Activated gamma-delta T cell (primary cell): Measurements from ENCODE around the gene GMEB2.
"Not testable (repeated sequence)": the region's sequence is repeated elsewhere in the genome, so short reads cannot be mapped to it uniquely, and the experiment has no call there.

Experiments used
- DNase-seq: peaks from one replicate; lab custom pipeline; 2025; lab: John Stamatoyannopoulos, UW

GMEB2 gene

DNA sequence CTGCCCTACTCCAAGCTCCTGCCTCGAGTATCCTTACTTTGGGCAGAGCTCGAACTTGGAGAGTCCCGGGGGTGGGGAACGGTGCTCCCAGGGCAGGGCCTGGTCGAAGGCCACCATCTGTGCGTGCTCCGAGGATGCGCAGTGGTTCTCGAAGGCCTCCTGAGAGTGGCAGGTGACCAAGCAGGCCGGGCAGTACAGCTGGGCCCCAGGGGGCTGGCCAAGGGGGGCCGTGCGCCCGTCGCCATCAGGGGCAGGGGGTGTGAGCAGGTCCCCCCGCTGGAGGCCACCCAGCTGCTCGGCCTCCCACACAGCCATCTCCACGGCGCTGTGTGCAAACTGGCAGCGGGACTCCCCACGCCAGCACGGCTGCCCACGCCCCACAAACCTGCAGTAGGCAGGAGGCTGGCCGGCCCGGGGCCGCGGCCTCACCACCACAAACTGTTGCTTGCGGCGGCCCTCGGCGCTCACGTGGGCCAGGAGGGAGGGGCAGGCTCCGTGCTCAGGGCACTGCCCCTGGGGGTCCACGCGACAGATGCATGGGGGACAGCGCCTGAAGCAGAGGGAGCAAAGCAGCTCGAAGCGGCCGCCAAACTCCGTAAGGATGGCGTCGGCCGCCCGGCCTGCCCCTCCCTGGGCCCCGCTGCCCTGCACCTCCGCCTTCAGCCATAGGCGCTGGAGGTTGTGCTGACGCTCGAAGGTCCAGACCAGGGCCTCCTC, 54.7 kb downstream of the GMEB2 start:
- DNase-seq: no peak

DNA sequence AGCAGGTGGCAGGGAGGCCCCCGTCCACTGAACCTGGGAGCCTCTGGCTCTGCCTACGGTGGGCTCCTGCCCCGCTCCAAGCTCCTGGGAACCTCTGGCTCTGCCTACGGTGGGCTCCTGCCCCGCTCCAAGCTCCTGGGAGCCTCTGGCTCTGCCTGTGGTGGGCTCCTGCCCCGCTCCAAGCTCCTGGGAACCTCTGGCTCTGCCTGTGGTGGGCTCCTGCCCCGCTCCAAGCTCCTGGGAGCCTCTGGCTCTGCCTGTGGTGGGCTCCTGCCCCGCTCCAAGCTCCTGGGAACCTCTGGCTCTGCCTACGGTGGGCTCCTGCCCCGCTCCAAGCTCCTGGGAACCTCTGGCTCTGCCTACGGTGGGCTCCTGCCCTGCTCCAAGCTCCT, 55.8 kb downstream of the GMEB2 start:
- DNase-seq: not testable (repeated sequence)

DNA sequence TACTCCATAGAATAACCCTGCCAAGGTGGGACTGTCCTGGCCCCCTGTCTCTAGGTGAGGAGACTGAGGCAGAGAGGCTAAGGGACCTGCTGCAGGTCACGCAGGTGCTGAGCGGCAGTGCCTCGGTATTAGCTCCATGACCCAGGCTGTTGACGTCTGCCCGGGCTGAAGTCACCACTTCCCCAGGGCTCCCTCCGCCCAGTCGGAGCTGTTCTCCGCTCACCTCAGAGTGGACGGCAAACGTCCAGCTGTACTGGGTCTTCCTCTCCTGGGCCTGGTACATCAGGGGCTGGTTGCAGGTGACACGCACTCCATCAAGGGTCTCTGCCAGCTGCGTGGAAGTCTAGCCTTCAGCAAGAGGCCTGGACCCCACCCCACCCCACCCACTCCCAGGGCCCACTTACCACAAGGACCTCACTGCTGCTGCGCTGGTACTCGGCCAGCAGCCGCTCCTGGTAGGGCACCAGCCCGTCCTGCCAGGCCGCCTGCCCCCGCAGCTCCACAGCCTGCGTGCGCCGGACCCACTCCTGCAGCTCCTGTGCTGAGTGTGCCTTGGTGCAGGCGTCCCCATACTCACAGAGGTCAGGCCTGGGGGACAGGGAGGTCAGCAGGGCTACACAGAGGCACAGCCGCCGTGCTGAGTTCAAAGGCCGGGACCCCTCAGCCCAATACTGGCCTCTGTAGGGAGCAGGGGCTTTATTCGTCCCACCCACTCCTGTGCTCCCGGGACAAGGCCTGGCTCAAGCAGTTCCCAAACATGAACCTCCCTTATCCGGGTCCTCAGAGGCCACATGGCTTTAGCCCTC, 56.4 kb downstream of the GMEB2 start:
- no peak for DNase-seq

DNA sequence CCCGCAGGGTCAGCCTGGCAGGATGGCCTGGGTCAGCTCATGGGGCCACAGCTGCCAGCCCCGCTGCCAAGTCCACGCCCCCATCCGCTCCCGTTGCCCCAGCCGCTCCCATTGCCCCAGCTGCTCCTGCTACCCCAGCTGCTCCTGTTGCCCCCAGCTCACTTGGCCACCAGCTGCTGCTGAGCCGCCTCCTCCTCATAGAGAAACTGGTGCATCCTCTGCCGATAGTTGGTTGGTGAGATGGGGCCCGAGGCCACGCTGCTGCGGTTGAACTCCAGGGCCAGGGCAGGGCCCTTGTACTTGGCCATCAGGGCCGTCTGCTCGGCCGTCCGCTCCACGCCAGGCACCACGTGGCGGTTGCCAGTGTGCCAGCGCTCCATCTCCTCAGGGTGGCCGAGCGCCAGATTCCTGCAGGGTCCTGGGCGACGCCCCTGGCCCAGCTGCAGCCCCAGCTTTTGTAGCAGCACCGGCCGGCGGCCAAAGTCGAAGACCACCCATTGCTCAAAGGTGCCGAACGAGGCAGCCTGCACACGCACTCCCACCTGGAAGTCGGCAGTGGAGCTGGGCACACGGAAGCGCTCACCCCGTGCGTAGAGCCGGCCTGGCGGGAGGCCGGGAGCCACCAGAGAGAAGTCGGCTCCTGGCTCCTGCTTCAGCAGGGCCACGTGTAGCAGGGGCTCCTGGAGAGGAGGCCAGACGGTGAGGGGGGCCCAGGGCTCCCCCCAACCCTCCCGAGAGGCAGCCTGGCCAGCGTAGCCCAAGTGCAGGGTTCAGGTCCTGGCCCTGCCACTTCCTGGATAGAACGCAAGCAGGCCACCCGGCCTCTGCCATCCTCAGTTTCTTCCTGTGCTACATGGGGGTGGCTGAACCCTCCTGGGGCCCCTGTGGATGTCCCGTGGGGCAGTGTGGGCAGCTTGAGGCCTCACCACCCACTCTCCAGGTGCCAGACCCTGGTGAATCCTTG, 57.6 kb downstream of the GMEB2 start:
- no peak for DNase-seq

DNA sequence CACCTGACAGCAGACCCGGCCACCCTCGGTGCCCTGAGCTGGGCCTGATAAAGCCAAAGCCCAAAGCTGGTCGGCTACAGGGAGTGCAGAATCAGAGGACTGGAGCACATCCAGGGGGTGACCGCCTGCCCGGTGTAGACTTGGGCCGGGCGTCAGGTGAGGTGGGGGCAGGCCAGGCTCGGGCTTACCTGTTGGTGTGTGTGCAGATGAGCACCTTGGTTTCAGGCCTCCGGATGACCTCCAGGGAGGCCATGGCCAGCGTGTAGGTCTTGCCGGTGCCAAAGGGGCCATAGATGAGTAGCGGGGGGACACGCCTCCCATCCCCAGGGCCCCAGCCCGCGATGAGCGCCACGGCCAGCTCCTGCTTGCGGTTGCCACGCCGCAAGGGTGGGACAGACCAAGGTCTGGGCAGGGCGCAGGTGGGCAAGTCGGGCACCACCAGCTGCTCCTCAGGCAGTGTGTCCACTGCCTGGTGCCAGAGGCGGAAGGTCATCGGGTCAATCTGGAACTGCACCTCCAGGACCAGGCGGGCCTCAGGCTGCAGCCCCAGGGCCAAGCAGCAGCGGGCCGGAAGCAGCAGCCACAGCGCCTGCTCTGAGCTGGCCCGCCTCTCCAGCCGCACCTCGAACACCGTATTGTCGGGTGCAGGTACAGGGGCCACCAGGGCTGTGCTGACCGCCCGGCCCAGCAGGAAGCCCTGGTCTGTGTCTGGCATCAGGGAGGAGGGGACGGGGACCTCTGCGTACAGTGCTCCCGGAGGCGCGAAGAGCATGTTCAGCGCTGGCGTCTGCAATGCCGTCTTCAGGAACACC, 58.5 kb downstream of the GMEB2 start:
- no peak for DNase-seq

DNA sequence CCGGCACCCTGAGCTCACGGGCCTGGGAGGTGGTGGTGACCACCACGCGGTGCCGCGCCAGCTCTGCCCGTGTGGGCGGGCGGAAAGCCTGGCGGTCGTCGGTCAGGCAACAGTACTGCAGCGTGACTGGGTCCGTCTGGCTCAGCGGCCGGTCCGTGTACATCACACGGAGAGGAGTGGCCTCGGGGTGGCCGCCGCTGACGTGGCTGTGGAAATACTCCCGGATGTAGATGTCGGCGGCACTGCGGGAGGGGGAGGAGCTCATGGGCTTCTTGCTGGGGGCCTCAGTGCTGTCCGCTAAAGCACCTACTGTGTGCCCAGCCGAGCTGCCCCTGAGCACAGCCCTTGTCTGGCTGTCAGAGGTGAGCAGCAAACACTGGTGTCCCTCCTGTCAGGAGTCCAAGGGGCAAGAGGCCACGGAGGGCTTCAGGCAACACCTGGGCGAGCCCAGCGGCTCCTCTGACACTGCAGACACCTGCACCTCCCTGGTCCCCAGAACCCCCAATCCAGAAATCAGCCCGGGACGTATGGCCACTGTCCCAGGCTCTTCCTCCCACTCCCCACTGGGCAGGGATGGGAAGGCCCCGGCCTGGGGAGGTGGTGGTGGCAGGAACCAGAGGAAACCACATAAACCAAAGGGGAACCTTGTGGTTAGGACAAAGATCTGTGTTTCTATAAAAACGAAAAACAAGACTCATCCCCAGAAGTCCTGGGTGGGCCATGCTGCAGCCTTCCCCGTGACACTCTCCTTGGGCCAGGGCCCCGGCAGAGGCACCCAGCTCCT, 59.3 kb downstream of the GMEB2 start:
- peak; percentile 53 for DNase-seq

DNA sequence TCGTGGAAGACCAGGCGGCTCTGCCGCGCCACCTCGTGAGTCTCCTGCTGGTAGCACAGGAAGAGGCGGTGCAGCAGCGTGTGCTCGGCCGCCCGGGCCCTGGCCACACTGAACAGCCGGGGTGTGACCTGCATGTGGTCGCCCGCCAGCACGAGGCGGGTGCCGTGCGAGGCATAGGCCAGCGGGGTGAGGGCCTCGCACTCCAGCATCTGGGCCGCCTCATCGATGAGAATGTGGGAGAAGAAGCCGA, 59.8 kb downstream of the GMEB2 start:
- DNase-seq: no peak

DNA sequence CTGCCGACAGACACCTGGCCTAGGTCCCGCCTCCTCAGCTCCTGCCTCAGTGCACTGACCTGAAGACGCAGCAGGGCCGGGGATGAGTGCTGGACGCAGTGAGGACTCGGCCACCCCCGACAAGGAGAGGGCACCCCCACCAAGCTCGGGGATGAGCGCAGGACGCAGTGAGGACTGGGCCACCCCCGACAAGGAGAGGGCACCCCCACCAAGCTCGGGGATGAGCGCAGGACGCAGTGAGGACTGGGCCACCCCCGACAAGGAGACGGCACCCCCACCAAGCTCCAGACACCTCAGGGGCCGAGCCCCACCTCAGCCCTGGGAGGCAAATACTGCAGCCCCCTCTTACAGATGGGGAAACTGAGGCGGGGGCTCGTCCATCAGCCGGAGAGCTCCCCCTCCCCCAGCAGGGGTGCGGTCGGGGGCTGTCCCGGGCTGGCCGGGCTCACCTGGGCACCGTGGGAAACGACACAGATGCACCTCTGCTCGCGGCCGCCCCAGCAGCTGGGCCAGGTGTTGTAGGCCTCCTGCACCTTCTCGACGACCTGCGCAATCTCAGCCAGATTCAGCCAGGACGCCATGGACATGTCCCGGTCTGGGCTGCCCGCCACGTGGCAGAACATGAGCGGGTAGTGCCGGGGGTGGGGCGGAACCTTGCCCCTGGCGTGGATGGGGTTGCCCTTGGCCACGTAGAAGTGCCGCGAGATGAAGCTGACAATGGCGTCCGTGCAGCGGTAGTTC, 60.3 kb downstream of the GMEB2 start:
- no peak for DNase-seq

DNA sequence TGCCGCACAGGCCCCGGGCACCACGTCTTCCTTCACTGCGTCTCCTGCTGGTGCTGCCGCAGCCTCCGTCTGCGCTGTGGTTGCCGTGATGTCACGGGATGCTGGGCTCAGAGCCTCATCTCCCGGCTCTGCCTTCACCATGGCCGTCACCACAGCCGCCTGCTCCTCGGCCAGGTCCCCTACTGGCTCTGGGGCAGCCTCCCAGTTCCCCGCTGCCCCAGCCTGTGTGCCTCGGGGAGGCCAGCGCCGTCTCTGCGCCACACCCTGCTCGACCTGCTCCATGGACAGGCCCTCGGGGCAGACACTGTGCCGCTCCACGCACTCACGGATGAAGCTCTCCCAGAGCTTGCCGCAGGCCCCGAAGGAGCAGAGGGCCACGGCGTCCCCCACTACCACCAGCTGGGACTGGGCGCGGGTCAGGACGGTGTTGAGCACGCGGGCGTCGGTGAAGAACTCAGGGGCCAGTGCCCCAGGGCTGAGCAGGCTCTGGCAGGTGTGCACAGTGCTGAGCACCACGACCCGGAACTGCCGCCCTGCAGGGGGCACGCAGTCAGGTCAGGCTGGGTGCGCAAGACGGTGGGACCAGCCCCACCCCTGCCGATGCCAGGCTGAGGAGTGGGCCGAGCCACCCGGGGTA, 61.1 kb downstream of the GMEB2 start:
- no peak for DNase-seq

DNA sequence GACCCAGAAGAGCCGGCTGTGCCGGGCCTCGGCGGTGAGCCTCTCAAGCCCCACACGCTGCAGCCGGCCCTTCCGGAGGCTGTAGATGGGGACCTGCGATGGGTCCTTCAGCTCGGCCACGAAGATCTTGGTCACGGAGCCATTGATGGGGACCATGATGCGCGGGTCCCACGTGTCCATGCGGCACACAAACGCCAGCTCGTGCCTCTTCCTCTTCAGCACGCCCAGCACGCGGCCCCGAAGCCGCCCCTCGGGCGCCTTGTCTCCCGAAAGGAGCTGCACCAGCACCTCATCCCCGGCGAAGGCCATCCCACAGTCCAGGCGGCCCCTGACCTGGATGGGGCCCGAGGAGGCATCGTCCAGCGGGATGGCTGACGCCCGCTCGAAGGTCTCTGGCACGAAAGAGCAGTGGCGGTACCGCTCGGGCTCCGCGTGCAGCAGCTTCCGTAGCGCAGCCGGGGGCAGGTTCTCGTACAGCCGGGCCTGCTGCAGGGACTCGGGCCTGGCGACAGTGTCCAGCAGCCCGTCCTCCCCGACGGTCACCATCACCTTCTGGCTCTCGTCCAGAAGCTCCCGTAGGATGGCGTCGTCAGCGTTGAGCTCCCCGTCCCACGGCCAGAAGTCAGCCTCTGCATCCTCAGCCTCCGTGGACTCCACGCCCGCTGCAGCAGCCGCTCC, 61.7 kb downstream of the GMEB2 start:
- DNase-seq: no peak

DNA sequence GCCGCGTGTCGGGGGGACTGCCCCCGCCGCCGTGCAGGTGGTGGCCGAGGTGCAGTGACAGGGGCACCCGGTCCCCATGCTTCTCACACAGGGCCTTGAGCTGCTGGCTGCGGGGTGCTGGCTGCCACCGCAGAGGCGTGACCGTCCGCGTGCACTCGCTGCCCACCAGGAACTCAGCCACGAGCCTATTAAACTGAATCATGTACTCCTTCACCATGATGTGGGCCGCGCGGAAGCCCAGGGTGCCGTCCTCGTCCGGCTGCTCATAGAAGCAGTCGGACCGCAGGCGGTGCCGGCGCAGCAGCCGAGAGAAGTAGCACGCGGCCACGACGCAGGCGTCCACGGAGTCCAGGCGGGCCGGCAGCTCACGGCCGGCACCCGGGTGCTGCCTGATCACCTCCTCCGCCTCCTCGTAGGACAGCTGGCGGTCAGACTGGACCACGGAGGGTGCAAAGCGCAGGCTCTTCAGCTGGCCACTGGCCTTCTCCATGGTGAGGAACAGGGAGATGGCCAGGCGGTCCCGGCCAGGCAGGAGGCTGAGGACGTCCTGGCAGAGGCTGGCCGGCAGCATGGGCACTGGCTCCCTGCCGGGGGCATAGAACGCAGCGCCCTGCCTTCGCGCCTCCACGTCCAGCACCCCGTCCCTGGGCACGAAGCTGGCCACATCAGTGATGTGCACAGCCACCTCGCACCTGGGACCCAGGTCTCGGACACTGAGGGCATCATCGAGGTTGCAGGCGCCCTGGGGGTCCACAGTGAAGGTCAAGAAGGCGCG, 62.7 kb downstream of the GMEB2 start:
- no peak for DNase-seq

DNA sequence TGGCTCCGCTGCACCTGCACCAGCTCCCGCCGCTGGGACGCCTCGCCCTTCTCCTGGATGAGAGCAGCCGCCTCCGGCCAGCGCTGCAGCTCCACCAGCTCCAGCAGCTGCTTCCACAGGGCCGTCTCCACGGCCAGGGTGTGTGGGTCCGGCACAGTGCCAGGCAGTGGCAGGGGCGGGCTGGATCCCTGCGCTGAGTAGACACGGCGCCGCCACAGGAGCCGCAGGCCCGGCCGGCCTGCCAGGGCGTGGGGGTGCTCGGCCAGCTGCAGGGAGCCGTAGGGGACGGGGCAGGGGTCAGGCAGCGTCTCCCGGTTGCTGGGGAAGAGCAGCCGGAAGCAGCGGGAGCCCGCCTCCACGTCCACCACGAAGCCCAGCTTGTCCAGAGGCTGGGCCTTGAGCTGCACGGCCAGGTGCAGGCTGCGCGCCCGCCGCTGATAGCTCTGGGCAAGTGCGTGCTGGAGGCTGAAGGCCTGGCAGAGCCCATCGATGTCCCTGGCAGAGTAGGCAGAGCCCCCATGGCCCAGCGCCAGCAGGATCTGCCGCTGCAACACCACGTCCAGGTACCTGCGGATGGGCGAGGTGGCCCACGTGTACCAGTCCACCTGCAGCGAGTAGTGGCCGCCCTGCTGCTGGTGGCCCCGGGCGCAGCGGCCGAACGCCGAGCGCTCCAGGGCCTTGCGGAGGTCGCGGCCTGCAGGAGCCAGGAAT, 63.5 kb downstream of the GMEB2 start:
- no peak for DNase-seq

DNA sequence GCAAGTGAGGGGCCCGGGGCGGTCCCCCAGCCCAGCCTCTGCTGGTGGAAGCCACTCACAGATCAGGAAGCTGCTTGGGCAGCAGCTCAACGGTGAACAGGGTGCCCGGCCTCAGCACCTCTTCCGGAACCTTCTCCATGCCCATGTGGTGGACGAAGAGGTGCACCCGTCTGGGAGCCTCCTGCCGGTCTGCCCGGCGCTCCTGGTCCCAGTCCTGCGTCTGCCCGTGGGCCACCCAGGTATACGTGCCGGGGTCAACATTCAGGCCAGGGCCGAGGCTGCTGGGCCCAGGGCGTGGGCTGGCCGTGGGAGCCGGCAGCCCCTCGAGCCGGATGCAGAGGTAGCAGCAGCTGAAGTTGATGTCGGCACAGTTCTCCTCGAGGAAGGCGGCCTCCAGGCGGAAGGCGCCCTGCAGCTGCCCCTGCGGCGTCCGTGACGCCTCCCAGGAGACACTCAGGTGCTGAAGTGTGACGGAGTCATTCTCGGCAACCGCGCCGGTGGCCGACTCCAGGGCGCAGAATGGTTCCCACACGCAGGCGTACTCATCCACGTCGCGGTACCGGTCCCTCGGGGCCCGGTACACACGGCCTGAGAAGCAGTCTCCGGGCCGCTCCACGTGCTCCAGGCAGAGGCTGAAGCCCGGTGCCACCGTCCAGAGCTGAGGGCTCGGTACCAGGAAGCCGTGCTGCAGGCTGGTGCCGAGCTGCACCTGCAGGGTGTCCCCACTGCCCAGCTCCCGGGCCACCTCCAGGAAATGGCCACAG, 64.3 kb downstream of the GMEB2 start:
- DNase-seq: no peak

DNA sequence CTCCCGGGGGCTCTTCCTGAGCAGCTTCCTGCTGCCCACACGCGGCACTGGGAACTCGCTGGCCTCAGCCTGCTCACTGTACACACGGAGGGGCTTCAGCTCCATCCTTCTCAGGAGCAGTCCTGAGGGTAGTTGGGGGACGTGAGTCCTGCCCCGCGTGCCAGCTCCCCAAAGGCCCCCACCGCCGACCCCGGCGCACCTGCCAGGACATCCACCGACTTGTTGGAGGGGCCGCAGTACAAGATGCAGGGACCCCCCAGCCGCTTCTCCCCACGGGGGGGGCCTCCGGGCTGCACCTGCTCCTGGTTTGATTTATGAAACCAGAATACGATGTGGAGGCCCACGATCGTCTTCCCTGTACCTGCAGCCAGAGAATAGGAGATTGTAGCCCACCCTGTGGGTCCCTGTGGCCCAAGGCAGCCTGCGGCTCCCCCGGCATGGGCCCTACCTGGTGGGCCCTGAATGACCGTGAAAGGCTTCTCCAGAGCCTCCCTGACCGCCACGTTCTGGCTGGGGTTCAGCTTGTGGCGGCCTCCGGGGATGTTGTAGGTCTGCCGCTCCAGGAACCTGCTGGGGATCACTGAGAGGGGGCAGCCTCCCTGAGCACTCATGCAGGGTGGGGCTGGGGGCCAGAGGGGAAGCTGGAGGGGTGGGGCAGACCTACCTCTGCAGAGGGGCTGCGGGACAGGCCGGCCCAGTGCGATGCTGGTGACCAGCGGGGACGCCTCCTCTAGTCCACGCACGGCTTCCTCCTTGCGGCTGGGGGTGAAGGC, 65.1 kb downstream of the GMEB2 start:
- DNase-seq: no peak

DNA sequence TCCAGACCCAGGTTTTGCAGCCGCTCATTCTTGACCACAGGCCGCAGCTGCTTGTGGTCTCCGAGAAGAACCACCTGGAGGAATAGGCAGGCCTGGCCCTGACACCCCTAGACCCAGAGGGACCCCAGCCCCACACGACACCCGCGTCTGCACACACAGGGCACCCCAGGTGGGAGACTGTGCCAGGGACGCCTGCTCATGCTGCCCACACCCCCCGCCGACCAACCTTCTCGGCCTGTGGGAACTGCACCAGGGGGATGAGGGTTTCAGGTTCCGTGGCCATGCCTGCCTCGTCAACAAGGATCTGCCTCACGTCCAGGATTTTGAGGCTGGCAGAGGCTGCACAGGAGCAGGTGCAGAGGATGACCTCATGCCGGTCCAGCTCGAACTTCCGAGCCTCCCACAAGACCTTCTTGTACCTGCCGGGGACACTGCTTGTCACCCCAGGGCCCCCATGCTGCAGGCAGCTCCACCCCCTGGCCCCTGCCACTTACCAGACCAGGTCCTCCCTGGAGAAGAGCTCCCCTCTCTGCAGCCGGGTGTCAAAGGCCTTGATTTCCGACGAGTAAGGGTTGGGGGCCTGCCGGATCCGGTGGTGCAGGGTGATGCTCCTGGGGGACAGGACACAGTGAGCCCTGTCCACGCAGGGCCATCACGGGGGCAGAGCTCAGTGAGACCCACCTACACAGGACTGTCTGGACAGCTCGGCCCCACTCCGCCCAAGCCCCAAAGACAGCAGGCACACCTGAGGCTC, 65.9 kb downstream of the GMEB2 start:
- DNase-seq: no peak
